HepG2 (cell line): ENCODE results near the gene SMAD3. TPM values are rescaled to one million over a fixed set of nuclear protein-coding genes. Genes with fewer than 3 reads are reported as not detected.

Experiments
- ARID4A ChIP-seq: sonication (generic); formaldehyde crosslinking; IDR thresholded peaks from 2 replicates; pipeline ENCODE4 v1.5.0; 2020; ENCODE audit warnings: mild to moderate bottlenecking, missing genetic modification reagents, borderline replicate concordance
- FOXO1 ChIP-seq: sonication (generic); formaldehyde crosslinking; IDR thresholded peaks from 2 replicates; pipeline ENCODE4 v1.4.0; 2020; ENCODE audit warnings: missing genetic modification reagents
- GATAD2A ChIP-seq: IDR thresholded peaks from 2 replicates; pipeline ENCODE4 v1.6.1; 2016
- KAT7 ChIP-seq: IDR thresholded peaks from 2 replicates; pipeline ENCODE4 v1.6.1; 2018; ENCODE audit warnings: borderline replicate concordance, missing compliant biosample characterization
- MAFK ChIP-seq, 2 experiments: IDR thresholded peaks in 1 of 2; conservative IDR thresholded peaks in 1 of 2; 2 replicates each; pipeline ENCODE4 v1.6.1; 2011; ENCODE audit warnings: improper control_type of control experiment in 2 of 2, low read length in 2 of 2
- SIX4 ChIP-seq: sonication (generic); formaldehyde crosslinking; IDR thresholded peaks from 2 replicates; pipeline ENCODE4 v1.4.0; 2020; ENCODE audit warnings: missing genetic modification reagents
- SPEN ChIP-seq: sonication (generic); formaldehyde crosslinking; IDR thresholded peaks from 2 replicates; pipeline ENCODE4 v1.5.1; 2020; ENCODE audit warnings: low read depth, mild to moderate bottlenecking, missing genetic modification reagents
- TIGD3 ChIP-seq: sonication (generic); formaldehyde crosslinking; IDR thresholded peaks from 2 replicates; pipeline ENCODE4 v1.5.1; 2020; ENCODE audit warnings: mild to moderate bottlenecking, missing genetic modification reagents, borderline replicate concordance
- ZBTB33 ChIP-seq: sonication (generic); formaldehyde crosslinking; IDR thresholded peaks from 2 replicates; pipeline ENCODE4 v1.4.0; 2020; ENCODE audit warnings: missing genetic modification reagents
- ZFP1 ChIP-seq: IDR thresholded peaks from 2 replicates; pipeline ENCODE4 v1.6.1; 2016
- ZFP37 ChIP-seq: sonication (generic); formaldehyde crosslinking; IDR thresholded peaks from 2 replicates; pipeline ENCODE4 v1.4.0; 2020; ENCODE audit warnings: missing genetic modification reagents, borderline replicate concordance
- ZMYM4 ChIP-seq: sonication (generic); formaldehyde crosslinking; IDR thresholded peaks from 2 replicates; pipeline ENCODE4 v1.8.1; 2023; ENCODE audit warnings: mild to moderate bottlenecking, missing genetic modification reagents
- ZNF281 ChIP-seq: sonication (generic); formaldehyde crosslinking; IDR thresholded peaks from 2 replicates; pipeline ENCODE4 v1.4.0; 2020; ENCODE audit warnings: missing genetic modification reagents, borderline replicate concordance
- ZNF362 ChIP-seq: sonication (generic); formaldehyde crosslinking; IDR thresholded peaks from 2 replicates; pipeline ENCODE4 v1.4.0; 2020; ENCODE audit warnings: missing genetic modification reagents, mild to moderate bottlenecking, borderline replicate concordance
- ZNF605 ChIP-seq: sonication (generic); formaldehyde crosslinking; IDR thresholded peaks from 2 replicates; pipeline ENCODE4 v1.8.0; 2022; ENCODE audit warnings: mild to moderate bottlenecking, missing genetic modification reagents
- ZNF737 ChIP-seq: sonication (generic); formaldehyde crosslinking; IDR thresholded peaks from 2 replicates; pipeline ENCODE4 v1.5.0; 2020; ENCODE audit warnings: missing genetic modification reagents, mild to moderate bottlenecking, borderline replicate concordance
- polyA plus RNA-seq, 8 experiments: library from polyadenylated mRNA; depleted of rRNA in 3 of 8; stranded (reverse) in 7 of 8; unstranded in 1 of 8; fragments of >200 nt; fragmentation: Illumina TruSeq in 4 of 8; extraction: Trizol in 4 of 8; gene quantifications; 2 replicates each; pipeline versions ENCODE4 v1.2.1 to v1.2.3, GENCODE V29; 2011 to 2016; ENCODE audit warnings: low read depth in 4 of 8, missing spikeins in 1 of 8, mixed read lengths in 1 of 8; ENCODE audit not compliant: insufficient read depth in 1 of 8
- total RNA-seq, 5 experiments: library from RNA; depleted of rRNA; stranded (reverse); fragments of >200 nt; fragmentation: Illumina TruSeq; extraction: Trizol; gene quantifications; 2 replicates each; pipeline ENCODE4 v1.2.3, GENCODE V29; 2016; ENCODE audit warnings: low read depth in 1 of 5

Gene SMAD3
- total and polyA plus RNA-seq, 2 of the 13 experiments (the other 11 are each of a cell fraction or from before 2014, with no cell fraction given), result 8.6 to 56.3 TPM

- TF ChIP-seq ARID4A (CRISPR knock-in tag), result peak; percentile 58; the same call in 1 of the 2 replicates
- peak; percentile 24 to 39; a peak in 2 of 4 replicates for TF ChIP-seq MAFK (conservative IDR thresholded peaks at IDR 0.05 in 1 of 2, IDR thresholded peaks at IDR 0.05 in 1 of 2; ENCODE audit: low read length in 2 of 2)
- peak; percentile 35; the same call in 1 of the 2 replicates for TF ChIP-seq ZNF362 (CRISPR knock-in tag)
- 0 out of 2 replicates have a peak, but pooled peaks have one; percentile 58 for TF ChIP-seq ZFP37 (CRISPR knock-in tag)
- TF ChIP-seq KAT7 (CRISPR knock-in tag), result peak; percentile 69; the same call in 1 of the 2 replicates
- peak; percentile 98 for TF ChIP-seq GATAD2A
- TF ChIP-seq TIGD3 (CRISPR knock-in tag), result no peak
- TF ChIP-seq SIX4, result peak; percentile 69
- peak; percentile 65 for TF ChIP-seq ZBTB33 (CRISPR knock-in tag)
- TF ChIP-seq ZMYM4 (CRISPR knock-in tag), result 0 out of 2 replicates have a peak, but pooled peaks have one; percentile 52
- peak; percentile 66; the same call in 1 of the 2 replicates for TF ChIP-seq SPEN (CRISPR knock-in tag)
- peak; percentile 73; the same call in 1 of the 2 replicates for TF ChIP-seq ZNF605 (CRISPR knock-in tag)
- peak; percentile 70; the same call in 1 of the 2 replicates for TF ChIP-seq ZNF281 (CRISPR knock-in tag)
- TF ChIP-seq ZFP1 (CRISPR knock-in tag), result 0 out of 2 replicates have a peak, but pooled peaks have one; percentile 52
- TF ChIP-seq FOXO1 (CRISPR knock-in tag), result peak; percentile 60; the same call in 1 of the 2 replicates
- no peak for TF ChIP-seq ZNF737 (CRISPR knock-in tag)
Observed at GRCh38 chr15:67105065-67105951, 39.9 kb downstream of the SMAD3 start (continued).
